Activated CD4-positive, alpha-beta memory T cell treated with anti-CD3 and anti-CD28 coated beads, Interleukin-2, amount 10 ng/mL, durations not matched to agents 7 days and 5 days (primary cell): ENCODE data around the gene POM121C. TPM values are rescaled to one million over a fixed set of nuclear protein-coding genes. Genes with fewer than 3 reads are reported as not detected.
"Not testable (repeated sequence)": the region's sequence is repeated elsewhere in the genome, so short reads cannot be mapped to it uniquely, and the experiment has no call there.

Experiments
- CTCF ChIA-PET: fragments of 350-600 bp; sonication (Branson Sonifier 250); formaldehyde crosslinking; loops from one replicate; lab custom pipeline; 2021; ENCODE audit warnings: antibody characterized with exemption, inconsistent platforms; lab: Charles Lee
- POLR2A ChIA-PET: fragments of 350-600 bp; sonication (Branson Sonifier 250); formaldehyde crosslinking; loops from one replicate; lab custom pipeline; 2021; ENCODE audit warnings: antibody characterized with exemption; lab: Charles Lee
- DNase-seq: peaks from one replicate; pipeline ENCODE4 v3.0.0-alpha.2; 2020
- H3K27ac Mint-ChIP-seq: one replicate; pipeline ENCODE4 v1.8.0; 2021; ENCODE audit warnings: mild to moderate bottlenecking, mixed read lengths
- H3K27me3 Mint-ChIP-seq: one replicate; pipeline ENCODE4 v1.8.0; 2021; ENCODE audit warnings: mixed read lengths
- H3K36me3 Mint-ChIP-seq: one replicate; pipeline ENCODE4 v1.8.0; 2021; ENCODE audit warnings: low read depth, mixed read lengths
- H3K4me1 Mint-ChIP-seq: one replicate; pipeline ENCODE4 v1.8.0; 2021; ENCODE audit warnings: mixed read lengths
- H3K4me3 Mint-ChIP-seq: one replicate; pipeline ENCODE4 v1.8.0; 2021; ENCODE audit warnings: mild to moderate bottlenecking, mixed read lengths
- H3K9me3 Mint-ChIP-seq: one replicate; pipeline ENCODE4 v1.8.0; 2021; ENCODE audit warnings: mixed read lengths
- total RNA-seq, 2 experiments: library from RNA; stranded (reverse); gene quantifications; one replicate each; pipeline ENCODE4 v1.2.3, GENCODE V29; 2021

Gene POM121C
- total RNA-seq, 2 experiments from 2014 or later: 71.8 to 73.3 TPM

DNA sequence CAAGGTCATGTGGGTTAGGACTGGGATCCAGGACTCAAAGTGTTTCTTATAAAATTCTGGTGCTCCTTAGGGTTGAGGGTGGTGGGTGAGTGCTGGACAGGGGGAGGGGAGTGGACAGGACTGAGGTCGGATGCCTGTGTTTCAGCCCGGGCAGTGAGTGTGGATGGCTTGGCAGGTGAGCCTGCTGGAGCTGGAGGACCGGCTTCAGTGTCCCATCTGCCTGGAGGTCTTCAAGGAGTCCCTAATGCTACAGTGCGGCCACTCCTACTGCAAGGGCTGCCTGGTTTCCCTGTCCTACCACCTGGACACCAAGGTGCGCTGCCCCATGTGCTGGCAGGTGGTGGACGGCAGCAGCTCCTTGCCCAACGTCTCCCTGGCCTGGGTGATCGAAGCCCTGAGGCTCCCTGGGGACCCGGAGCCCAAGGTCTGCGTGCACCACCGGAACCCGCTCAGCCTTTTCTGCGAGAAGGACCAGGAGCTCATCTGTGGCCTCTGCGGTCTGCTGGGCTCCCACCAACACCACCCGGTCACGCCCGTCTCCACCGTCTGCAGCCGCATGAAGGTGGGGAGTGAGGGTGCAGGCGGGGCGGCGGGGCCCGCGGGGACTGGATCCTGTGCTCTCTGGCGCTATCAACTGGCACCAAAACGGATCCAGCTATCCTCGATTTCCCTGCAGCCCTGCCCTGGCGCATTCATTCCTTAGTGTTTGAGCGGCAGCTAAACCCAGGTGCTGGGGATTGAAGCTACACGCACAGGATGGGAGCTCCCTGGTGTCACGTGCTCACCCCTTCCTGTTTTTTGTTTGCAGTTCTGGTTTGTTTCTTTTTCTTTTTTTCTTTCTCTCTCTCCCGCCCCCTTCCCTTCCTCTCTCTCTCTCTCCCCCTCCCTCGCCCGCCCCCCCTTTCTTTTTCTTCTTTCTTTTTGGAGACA, 87.1 kb downstream of the POM121C start:
- CTCF ChIA-PET, H3K27me3 Mint-ChIP-seq, H3K36me3 Mint-ChIP-seq, DNase-seq, H3K27ac Mint-ChIP-seq, H3K4me1 Mint-ChIP-seq, H3K4me3 Mint-ChIP-seq, POLR2A ChIA-PET, H3K9me3 Mint-ChIP-seq: not testable (repeated sequence)

DNA sequence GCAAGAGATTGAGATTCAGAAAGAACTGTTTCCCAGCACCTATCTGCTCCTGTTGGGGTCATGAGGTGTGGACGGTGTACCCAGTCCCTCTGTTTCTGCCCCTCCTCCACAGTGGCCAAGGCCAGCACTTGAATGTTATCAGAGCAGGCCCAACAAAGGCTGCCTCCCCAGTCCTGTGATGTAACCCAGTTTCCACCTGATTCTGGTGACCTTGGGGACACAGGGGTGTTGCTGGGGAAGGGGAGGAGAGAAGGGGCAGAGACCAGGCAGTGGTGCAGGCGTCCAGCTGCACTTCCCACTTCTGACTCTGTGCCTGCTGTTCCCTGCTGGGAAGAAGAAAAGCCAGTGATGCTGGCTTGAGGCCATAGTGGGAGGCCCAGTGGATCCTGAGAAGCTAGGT, 88.2 kb downstream of the POM121C start:
- POLR2A ChIA-PET, H3K36me3 Mint-ChIP-seq, H3K4me1 Mint-ChIP-seq, H3K9me3 Mint-ChIP-seq, H3K27ac Mint-ChIP-seq, CTCF ChIA-PET, H3K4me3 Mint-ChIP-seq, H3K27me3 Mint-ChIP-seq, DNase-seq: not testable (repeated sequence)

DNA sequence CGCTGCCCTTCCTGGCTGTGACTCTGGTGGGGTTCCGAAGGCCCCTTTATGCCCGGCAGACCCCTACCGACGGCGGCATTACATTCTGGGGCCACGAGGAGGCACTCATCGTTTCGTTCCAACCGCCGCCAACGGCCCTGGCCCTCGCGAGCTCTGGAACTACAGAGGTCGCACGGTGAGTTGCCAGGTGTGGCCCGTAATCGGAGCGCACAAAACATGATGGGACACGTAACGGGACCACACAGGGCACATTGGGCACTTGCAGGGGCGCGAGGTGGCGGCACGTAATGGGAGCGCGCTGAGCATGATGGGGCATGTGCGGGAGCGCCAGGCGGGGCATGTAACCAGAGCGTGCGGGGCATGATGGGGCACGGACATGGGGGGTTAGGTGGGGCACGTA, 90.8 kb downstream of the POM121C start, which contains the start of gene TRIM73:
Gene TRIM73 (plus strand): TSS at position 301 of the 400 bp plus-strand sequence. CDS start 3,305 bp downstream, outside the sequence.
- H3K9me3 Mint-ChIP-seq, H3K4me1 Mint-ChIP-seq, CTCF ChIA-PET, H3K27ac Mint-ChIP-seq, H3K4me3 Mint-ChIP-seq, H3K27me3 Mint-ChIP-seq, DNase-seq, POLR2A ChIA-PET, H3K36me3 Mint-ChIP-seq: not testable (repeated sequence)

DNA sequence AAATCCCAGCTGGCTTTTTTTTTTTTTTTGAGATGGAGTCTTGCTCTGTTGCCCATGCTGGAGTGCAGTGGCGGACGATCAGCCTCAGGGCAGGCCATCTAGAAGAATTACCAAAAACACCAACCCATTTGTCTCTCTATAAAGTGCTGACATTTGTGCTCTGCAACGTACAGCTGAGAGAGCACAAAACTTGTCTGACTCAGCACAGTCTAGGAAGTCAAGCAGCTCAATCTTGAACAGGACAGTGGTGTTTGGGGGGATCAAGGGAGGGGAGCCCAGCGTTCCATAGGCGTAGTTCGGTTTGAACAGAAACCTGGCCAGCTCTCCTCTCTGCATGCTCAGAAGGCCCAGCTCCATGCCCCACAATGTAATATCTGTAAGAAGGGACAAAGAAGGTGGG, 92.9 kb downstream of the POM121C start:
- H3K27me3 Mint-ChIP-seq, H3K36me3 Mint-ChIP-seq, DNase-seq, CTCF ChIA-PET, H3K4me3 Mint-ChIP-seq, H3K9me3 Mint-ChIP-seq, POLR2A ChIA-PET, H3K27ac Mint-ChIP-seq, H3K4me1 Mint-ChIP-seq: not testable (repeated sequence)

DNA sequence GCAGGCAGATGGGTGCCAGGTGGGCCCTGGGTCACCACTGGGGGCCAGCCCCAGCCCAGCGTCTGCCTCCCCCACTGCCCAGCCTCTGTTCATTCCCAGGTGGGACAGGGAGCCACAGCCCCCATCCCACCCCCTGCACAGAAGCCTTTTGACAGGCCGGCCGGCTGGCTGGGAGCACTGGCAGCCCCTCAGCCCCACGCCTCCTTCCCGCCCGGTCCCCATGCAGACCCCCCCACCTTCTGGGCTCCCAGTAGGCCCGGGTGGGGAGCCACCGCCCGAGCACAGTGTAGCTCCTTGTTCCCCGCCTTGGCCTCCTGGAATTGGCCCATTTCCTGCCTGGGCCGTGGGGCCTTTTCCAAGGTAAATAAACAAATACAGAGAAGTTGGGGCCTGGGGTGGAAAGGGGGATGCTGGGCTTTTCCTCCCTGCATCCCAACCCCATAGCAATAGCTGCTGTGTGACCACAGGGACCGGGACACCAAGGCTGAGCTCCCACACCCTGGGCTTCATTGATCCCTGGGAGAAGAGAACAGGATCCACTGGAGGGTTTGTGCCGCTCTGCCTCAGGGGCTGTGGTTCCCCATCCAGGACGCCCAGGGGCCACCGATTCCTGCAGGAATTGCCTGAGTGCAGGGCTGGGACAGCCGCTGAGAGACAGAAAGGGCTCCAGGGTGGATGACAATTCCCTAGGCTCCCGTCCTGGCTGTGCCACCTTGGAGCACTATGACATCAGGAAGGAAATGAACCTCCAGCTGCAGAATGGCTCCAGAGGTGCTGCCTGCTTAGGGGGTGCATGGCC, 111.4 kb downstream of the POM121C start:
- H3K27ac Mint-ChIP-seq, H3K36me3 Mint-ChIP-seq, H3K9me3 Mint-ChIP-seq, DNase-seq, POLR2A ChIA-PET, H3K27me3 Mint-ChIP-seq, H3K4me3 Mint-ChIP-seq, H3K4me1 Mint-ChIP-seq, CTCF ChIA-PET: not testable (repeated sequence)

DNA sequence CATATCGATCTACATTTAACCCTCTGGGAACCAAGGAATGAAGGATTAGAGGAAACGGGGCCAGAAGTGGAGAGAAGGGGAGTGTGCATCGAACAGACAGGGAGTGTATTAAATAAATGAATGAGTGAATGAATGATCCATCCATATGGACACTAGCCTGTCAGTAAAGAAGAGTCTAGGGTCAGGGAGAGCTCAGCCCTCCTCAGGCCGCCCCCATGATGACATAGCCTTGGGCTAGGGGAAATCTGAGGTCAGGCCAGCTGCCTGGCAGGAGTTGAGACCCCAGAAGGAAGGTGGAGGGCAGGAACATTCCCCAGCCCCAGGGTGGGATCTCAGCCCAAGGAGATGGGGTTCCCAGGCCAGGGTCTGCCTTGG, 112.0 kb downstream of the POM121C start:
- H3K27ac Mint-ChIP-seq, H3K4me3 Mint-ChIP-seq, H3K36me3 Mint-ChIP-seq, DNase-seq, H3K9me3 Mint-ChIP-seq, H3K4me1 Mint-ChIP-seq, H3K27me3 Mint-ChIP-seq, CTCF ChIA-PET, POLR2A ChIA-PET: not testable (repeated sequence)

DNA sequence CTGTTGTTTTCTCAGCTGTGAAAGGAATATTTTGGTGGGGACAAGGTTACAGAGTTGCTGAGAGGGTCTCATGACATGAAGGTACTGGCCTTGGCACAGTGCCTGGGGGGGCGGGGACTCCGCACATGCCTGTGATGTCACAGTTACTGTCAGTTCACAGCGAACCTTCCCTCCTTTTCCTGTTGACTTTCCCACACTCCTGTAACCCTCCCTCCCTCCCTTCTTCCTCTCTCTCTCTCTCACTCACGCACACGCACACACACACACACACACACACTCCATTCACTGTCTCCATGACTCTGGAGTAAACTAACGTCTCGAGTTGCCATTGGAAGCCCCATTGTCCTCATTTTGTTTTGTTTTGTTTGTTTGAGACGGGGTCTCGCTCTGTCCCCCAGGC, 118.8 kb downstream of the POM121C start:
- H3K4me1 Mint-ChIP-seq, POLR2A ChIA-PET, H3K27me3 Mint-ChIP-seq, H3K27ac Mint-ChIP-seq, CTCF ChIA-PET, H3K9me3 Mint-ChIP-seq, H3K36me3 Mint-ChIP-seq, H3K4me3 Mint-ChIP-seq, DNase-seq: not testable (repeated sequence)

Other genes with a start within 250 kb of the POM121C start
- gene TRIM73, start 90.7 kb downstream of the POM121C start, total RNA-seq: 1 to 10 TPM; 8.5 to 9.0 TPM
- gene SPDYE5, start 6.0 kb upstream of the POM121C start, total RNA-seq: not detected